Right lobe of liver (tissue), 6 donors: Measurements from ENCODE around the gene HAUS2. TPM values are rescaled to one million over a fixed set of nuclear protein-coding genes. Genes with fewer than 3 reads are reported as not detected.
"Not testable (repeated sequence)": the region's sequence is repeated elsewhere in the genome, so short reads cannot be mapped to it uniquely, and the experiment has no call there.

Source experiments
- ATAC-seq, 4 donors: fragments of 200-7000 bp; cut with Tn5 transposase; one replicate each; pipeline ENCODE4 v1.9.1; 2020; ENCODE audit warnings: mild to moderate bottlenecking in 4 of 4, moderate library complexity in 4 of 4
- DNase-seq, 3 donors: peaks; one replicate each; pipeline ENCODE4 v3.0.0-alpha.2; 2020
- H3K27ac ChIP-seq, 3 donors: fragments of 200-600 bp; one replicate each; pipeline ENCODE4 v1.8.0; 2022
- H3K27me3 ChIP-seq, 2 donors: fragments of 200-600 bp; one replicate each; pipeline ENCODE4 v1.8.0; 2022
- H3K36me3 ChIP-seq, 4 donors: fragments of 200-600 bp; sonication (generic) in 1 of 4; one replicate each; pipeline versions ENCODE4 v1.5.1 to v1.8.0; 2017 to 2022; ENCODE audit warnings: control low read depth in 1 of 4
- H3K4me1 ChIP-seq, 4 donors: fragments of 200-600 bp; sonication (generic) in 1 of 4; one replicate each; pipeline versions ENCODE4 v1.5.1 to v1.8.0; 2017 to 2022; ENCODE audit warnings: control low read depth in 1 of 4
- H3K4me3 ChIP-seq, 3 donors: fragments of 200-600 bp; one replicate each; pipeline ENCODE4 v1.8.0; 2022
- H3K9me3 ChIP-seq, 4 donors: fragments of 200-600 bp; sonication (generic) in 1 of 4; one replicate each; pipeline versions ENCODE4 v1.5.1 to v1.8.0; 2017 to 2022; ENCODE audit warnings: control low read depth in 1 of 4
- POLR2A ChIP-seq: fragments of 450-650 bp; IDR thresholded peaks from one replicate; pipeline ENCODE4 v1.6.1; 2017; ENCODE audit warnings: antibody characterized with exemption, mild to moderate bottlenecking
- WGBS: methylation state at CpG from one replicate; pipeline ENCODE4 v1.1.6; 2018; ENCODE audit warnings: low coverage, low lambda C conversion rate; ENCODE audit not compliant: insufficient coverage; ENCODE audit errors: missing lambda C conversion rate; 5-methylcytosine and 5-hydroxymethylcytosine counted together
- intact Hi-C, 2 donors: fragments of 100-400 bp; cut with DNase I; formaldehyde crosslinking; loops; one replicate each; pipeline versions ENCODE4 v1.11.2 to v1.14.1; 2022
- total RNA-seq, 6 experiments: library from RNA; depleted of rRNA in 2 of 6; stranded (reverse); fragments of >200 nt in 2 of 6; fragmentation: NEBNext Ultra II Directional in 3 of 6; extraction: Animal tissue kit (Norgen Biotek cat#: 25700) in 3 of 6; gene quantifications; one replicate each; pipeline versions ENCODE4 v1.1.0 to v1.2.4, GENCODE V29; 2016 to 2023
- TF ChIP-seq, protein P1 (sequence below), 4 donors: fragments of 200-600 bp in 3 of 4; fragments of 450-650 bp in 1 of 4; IDR thresholded peaks; one replicate each; pipeline versions ENCODE4 v1.5.1 to v1.8.0; 2016 to 2022; ENCODE audit warnings: antibody characterized with exemption in 4 of 4, mild to moderate bottlenecking in 2 of 4
- donor health status: DM: no; HTN: yes; CAD: no.
- donor health status: DM: no; HTN: no; CAD: no.
- donor health status: DM: no; HTN: no; CAD: no.
- donor health status: DM: no; HTN: yes; CAD: no.
- donor health status: DM: no; HTN: yes; CAD: no.

HAUS2 gene
- total RNA-seq, 6 experiments from 2014 or later = 5.8 to 19.5 (median 8.6) TPM

DNA sequence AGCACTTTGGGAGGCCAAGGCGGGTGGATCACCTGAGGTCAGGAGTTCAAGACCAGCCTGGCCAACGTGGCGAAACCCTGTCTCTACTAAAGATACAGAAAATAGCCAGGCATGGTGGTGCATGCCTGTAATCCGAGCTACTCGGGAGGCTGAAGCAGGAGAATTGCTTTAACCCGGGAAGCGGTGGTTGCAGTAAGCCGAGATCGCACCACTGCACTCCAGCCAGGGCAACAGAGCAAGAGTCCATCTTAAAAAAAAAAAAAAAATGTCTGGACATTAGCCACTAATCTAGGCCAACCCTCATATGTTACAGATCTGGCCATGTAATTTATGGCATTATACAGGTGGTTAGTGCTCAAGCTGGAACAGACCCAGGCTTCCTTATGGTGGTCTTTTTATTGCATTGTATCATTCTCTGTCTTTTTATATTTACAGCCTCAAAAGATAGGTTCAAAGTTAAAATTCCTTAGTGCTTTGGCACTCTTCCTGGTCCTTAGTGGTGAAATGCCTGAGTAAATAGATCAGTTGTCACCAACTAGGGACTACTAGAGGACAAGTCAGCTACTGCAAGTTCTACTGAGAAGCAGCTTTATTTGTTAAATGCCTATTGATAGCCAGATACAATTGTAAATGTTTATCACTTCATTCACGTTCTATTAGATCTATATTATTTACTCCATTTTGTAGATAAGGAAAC is 42.7 kb downstream of the HAUS2 start:
- ATAC-seq (peak; percentile 94 to 97 (median 96)), DNase-seq (peak in 1 of 3 donors; percentile 47)
- intact Hi-C loops = no loop called here
- Histone ChIP-seq H3K4me3 (no peak overlapping the region), H3K27ac (peak overlapping the region in 2 of 3 donors; percentile 53 to 67), H3K9me3 (no peaks in the 10 kb centered on the region), H3K27me3 (no peaks in the 10 kb centered on the region), H3K4me1 (peaks cover 0 to 15% (median 0%) of the 10 kb centered on the region in 4 donors), H3K36me3 (no peaks in the 10 kb centered on the region)
- 15% methylated on average over 10 of the region's 10 CpGs for WGBS
- TF ChIP-seq POLR2A = no peak
- TF ChIP-seq, protein P1, sequence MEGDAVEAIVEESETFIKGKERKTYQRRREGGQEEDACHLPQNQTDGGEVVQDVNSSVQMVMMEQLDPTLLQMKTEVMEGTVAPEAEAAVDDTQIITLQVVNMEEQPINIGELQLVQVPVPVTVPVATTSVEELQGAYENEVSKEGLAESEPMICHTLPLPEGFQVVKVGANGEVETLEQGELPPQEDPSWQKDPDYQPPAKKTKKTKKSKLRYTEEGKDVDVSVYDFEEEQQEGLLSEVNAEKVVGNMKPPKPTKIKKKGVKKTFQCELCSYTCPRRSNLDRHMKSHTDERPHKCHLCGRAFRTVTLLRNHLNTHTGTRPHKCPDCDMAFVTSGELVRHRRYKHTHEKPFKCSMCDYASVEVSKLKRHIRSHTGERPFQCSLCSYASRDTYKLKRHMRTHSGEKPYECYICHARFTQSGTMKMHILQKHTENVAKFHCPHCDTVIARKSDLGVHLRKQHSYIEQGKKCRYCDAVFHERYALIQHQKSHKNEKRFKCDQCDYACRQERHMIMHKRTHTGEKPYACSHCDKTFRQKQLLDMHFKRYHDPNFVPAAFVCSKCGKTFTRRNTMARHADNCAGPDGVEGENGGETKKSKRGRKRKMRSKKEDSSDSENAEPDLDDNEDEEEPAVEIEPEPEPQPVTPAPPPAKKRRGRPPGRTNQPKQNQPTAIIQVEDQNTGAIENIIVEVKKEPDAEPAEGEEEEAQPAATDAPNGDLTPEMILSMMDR (IDR thresholded peaks at IDR 0.05) = peak; percentile 38 to 56 (median 51)

DNA sequence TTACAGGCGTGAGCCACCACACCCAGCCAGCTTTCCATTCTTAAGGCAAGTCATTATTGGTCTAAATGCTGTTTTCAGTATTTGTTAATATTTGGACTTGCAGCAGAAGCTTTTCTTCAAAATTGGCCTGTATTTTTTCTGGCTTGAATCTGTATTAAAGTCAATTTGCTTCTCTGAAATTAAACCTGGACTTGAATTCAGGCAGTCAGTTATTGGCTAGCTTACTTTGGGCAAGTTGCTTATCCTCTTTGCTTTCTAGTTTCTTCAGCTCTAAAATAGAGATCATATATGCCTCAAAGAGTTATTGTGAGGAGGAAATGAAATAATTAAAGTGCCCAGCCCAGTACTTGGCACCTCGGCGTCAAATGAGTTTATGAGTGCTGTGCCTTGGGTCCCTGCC is 44.1 kb downstream of the HAUS2 start:
- H3K27ac ChIP-seq = no peak overlapping the region
- no peaks in the 10 kb centered on the region for H3K36me3 ChIP-seq
- no peak overlapping the region for H3K4me3 ChIP-seq
- DNase-seq (no peak), ATAC-seq (no peak)
- intact Hi-C loops = no loop called here
- H3K4me1 ChIP-seq = peaks cover 0 to 15% (median 0%) of the 10 kb centered on the region in 4 donors
- WGBS = 98% methylated on average over 3 of the region's 3 CpGs
- no peaks in the 10 kb centered on the region for H3K9me3 ChIP-seq
- TF ChIP-seq, protein P1 (IDR thresholded peaks at IDR 0.05) = no peak
- TF ChIP-seq POLR2A = no peak
- no peaks in the 10 kb centered on the region for H3K27me3 ChIP-seq

DNA sequence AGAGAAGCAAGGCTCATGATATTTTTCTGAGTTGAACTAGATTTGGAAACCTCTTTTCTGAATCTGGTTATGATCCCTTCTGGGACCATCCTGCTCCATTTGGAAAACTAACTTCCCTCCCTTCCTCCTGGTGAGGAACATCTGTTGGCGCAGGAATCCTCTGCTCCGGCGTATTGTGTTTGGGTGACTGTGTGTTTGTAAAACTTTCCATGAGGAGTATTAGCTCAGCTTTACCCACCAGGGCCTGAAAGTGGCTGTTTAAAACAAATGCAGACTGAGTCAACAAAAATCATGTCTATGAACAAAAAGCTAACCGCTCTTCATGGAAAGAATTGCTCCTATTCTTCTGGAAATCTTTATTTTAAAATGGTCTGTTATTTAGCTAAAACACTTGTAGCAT is 44.5 kb downstream of the HAUS2 start:
- WGBS = 92% methylated on average over 4 of the region's 4 CpGs

DNA sequence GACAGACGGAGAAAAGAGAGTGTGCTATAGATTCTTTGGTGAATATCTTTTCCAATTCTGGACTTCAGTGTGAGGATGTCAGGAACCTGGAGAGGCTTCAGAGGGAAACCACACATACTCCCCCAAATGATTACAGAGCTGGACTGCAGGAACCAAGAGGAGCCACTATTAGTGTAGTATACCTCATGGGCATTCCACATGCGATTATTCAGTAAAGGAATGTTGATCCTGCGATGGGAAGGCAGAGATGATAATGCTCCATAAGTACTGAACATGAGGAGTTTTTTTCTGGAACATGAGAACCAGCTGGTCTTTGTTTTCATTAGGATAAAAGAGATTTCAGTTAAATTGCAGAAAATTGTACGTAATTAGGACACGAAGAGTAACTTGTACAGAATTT is 45.5 kb downstream of the HAUS2 start:
- TF ChIP-seq POLR2A = no peak
- TF ChIP-seq, protein P1 (IDR thresholded peaks at IDR 0.05) = no peak
- peaks cover 0 to 15% (median 0%) of the 10 kb centered on the region in 4 donors for H3K4me1 ChIP-seq
- no peak for DNase-seq
- no peak overlapping the region for H3K27ac ChIP-seq
- no peak overlapping the region for H3K4me3 ChIP-seq
- no peaks in the 10 kb centered on the region for H3K36me3 ChIP-seq
- intact Hi-C loops = no loop called here
- H3K9me3 ChIP-seq = no peaks in the 10 kb centered on the region
- H3K27me3 ChIP-seq = no peaks in the 10 kb centered on the region
- no peak for ATAC-seq
- 85% methylated on average over 5 of the region's 5 CpGs for WGBS

More for the DNA sequence above, 44.5 kb downstream of the HAUS2 start:
- Histone ChIP-seq H3K4me3 (no peak overlapping the region), H3K27ac (no peak overlapping the region), H3K4me1 (peaks cover 0 to 15% (median 0%) of the 10 kb centered on the region in 4 donors), H3K27me3 (no peaks in the 10 kb centered on the region), H3K36me3 (no peaks in the 10 kb centered on the region), H3K9me3 (no peaks in the 10 kb centered on the region)
- ATAC-seq (no peak), DNase-seq (no peak)
- TF ChIP-seq POLR2A = no peak
- intact Hi-C loops = no loop called here

DNA sequence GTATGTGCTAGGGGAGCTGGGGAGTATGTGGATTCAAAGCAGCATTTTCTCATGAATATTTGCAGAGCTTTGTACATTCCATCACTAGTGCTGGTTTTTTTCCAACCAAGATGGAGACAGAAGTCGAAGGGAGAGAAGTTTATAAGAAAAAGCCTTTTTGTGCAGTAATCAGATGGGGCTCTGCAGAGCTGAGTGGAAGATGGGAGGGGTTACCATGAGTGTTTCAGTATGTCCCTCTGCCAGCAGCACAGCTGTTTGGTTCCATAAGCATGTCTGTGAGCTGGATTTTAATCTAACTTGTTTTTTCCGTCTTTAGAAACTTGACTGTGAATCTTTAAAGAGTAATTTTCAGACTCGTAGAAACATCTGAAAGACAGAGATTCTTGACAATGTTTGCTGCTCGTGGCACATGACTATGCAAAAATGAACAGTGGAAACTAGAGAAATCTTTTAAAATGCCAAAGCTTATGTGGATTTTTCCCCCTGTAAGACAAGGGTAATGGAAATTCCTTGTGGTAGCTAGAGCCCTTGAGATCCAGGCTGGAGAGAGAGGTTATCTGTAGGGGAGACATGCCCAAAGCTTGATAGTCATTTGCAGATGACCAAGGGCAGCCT is 47.1 kb downstream of the HAUS2 start:
- Histone ChIP-seq H3K27me3 (no peaks in the 10 kb centered on the region), H3K27ac (no peak overlapping the region), H3K9me3 (no peaks in the 10 kb centered on the region), H3K4me3 (no peak overlapping the region), H3K4me1 (peaks cover 0 to 14% (median 0%) of the 10 kb centered on the region in 4 donors), H3K36me3 (no peaks in the 10 kb centered on the region)
- ATAC-seq (no peak), DNase-seq (no peak)
- intact Hi-C loops = no loop called here
- TF ChIP-seq POLR2A = no peak
- TF ChIP-seq, protein P1 (IDR thresholded peaks at IDR 0.05) = no peak
- WGBS = 55% methylated on average over 4 of the region's 4 CpGs

DNA sequence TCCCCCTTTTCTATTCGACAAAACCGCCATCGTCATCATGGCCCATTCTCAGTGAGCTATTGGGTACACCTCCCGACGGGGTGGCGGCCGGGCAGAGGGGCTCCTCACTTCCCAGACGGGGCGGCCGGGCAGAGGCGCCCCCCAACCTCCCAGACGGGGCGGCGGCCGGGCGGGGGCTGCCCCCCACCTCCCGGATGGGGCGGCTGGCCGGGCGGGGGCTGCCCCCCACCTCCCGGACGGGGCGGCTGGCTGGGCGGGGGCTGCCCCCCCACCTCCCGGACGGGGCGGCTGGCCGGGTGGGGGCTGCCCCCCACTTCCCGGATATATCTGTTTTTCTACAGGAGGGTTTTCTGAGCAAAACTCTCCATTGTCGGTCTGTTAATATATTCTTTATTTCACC is 52.7 kb downstream of the HAUS2 start:
- H3K27ac ChIP-seq, ATAC-seq, H3K4me3 ChIP-seq, H3K9me3 ChIP-seq, H3K27me3 ChIP-seq, H3K4me1 ChIP-seq, H3K36me3 ChIP-seq, intact Hi-C loops, DNase-seq: not testable (repeated sequence)
- 96% methylated on average over 9 of the region's 30 CpGs for WGBS
